Stimulated activated CD8-positive, alpha-beta memory T cell treated with anti-CD3 and anti-CD28 coated beads, Interleukin-2, amount 100 ng/mL, for 48 hours (primary cell): ENCODE results near the gene DBP.
A peak's percentile ranks its signal among the peaks of the same experiment; 100 is the strongest.

Experiments
- DNase-seq, 2 donors: peaks; one replicate each; pipeline ENCODE4 v3.0.0-alpha.2; 2020; ENCODE audit warnings: low read depth in 2 of 2

The DBP gene

GRCh38 chr19:48627201-48627864, 9.8 kb downstream of the DBP start:
- DNase-seq: no peak

GRCh38 chr19:48625891-48626327, 11.3 kb downstream of the DBP start:
- DNase-seq: no peak

- DNase-seq: no peak
These were observed 12.1 kb downstream of the DBP start for GRCh38 chr19:48624791-48625723.

- peak; percentile 99 for DNase-seq
These were observed 13.0 kb downstream of the DBP start for GRCh38 chr19:48624067-48624594.

GRCh38 chr19:48623556-48624066, 13.6 kb downstream of the DBP start:
- no peak for DNase-seq

- no peak for DNase-seq
These were observed 17.2 kb downstream of the DBP start for GRCh38 chr19:48619692-48620585.

- DNase-seq: peak; percentile 91 to 94
These were observed 18.1 kb downstream of the DBP start, which contains the start of the genes RPL18 and SPHK2 for GRCh38 chr19:48618916-48619691. RPL18 (minus strand) TSS chr19:48619178; CDS start chr19:48619143, 35 bp downstream. SPHK2 (plus strand) TSS chr19:48619506; CDS start chr19:48620515, 1,009 bp downstream.

GRCh38 chr19:48618278-48618915, 18.8 kb downstream of the DBP start:
- DNase-seq: no peak

- no peak for DNase-seq
These were observed 19.8 kb downstream of the DBP start for GRCh38 chr19:48617146-48617937.

GRCh38 chr19:48616491-48617056, 20.6 kb downstream of the DBP start:
- no peak for DNase-seq

GRCh38 chr19:48616041-48616436, 21.1 kb downstream of the DBP start:
- DNase-seq: no peak

GRCh38 chr19:48615231-48616040, 21.7 kb downstream of the DBP start:
- no peak for DNase-seq

GRCh38 chr19:48614436-48615230, 22.5 kb downstream of the DBP start, which contains the start of gene FAM83E:
FAM83E (minus strand) TSS chr19:48615076; CDS start chr19:48613372, 1,704 bp downstream.
- DNase-seq: no peak

- DNase-seq: no peak
These were observed 23.2 kb downstream of the DBP start for GRCh38 chr19:48613852-48614435.

GRCh38 chr19:48613024-48613851, 23.9 kb downstream of the DBP start:
- no peak for DNase-seq

- DNase-seq: no peak
These were observed 25.3 kb downstream of the DBP start for GRCh38 chr19:48611872-48612271.
